KMS-11 (cell line): ENCODE measurements around the gene GRK1.
"Not testable (repeated sequence)": the region's sequence is repeated elsewhere in the genome, so short reads cannot be mapped to it uniquely, and the experiment has no call there.

Experiments
- H2AFZ ChIP-seq: fragments of 200-600 bp; sonication (generic); 2 replicates; pipeline ENCODE4 v1.6.1; 2016; ENCODE audit warnings: antibody characterized with exemption, mixed run types, low read depth
- H3K27ac ChIP-seq: fragments of 200-600 bp; sonication (generic); 2 replicates; pipeline ENCODE4 v1.6.1; 2016; ENCODE audit warnings: mild to moderate bottlenecking, mixed run types
- H3K27me3 ChIP-seq: fragments of 200-600 bp; sonication (generic); 2 replicates; pipeline ENCODE4 v1.6.1; 2017; ENCODE audit warnings: mild to moderate bottlenecking, low read depth, mixed run types, moderate library complexity; ENCODE audit not compliant: insufficient read depth
- H3K36me3 ChIP-seq: fragments of 200-600 bp; sonication (generic); 2 replicates; pipeline ENCODE4 v1.6.1; 2017; ENCODE audit warnings: mild to moderate bottlenecking, mixed run types; ENCODE audit not compliant: insufficient read depth
- H3K4me1 ChIP-seq: fragments of 200-600 bp; sonication (generic); 2 replicates; pipeline ENCODE4 v1.6.1; 2016; ENCODE audit warnings: mild to moderate bottlenecking, low read depth, mixed run types; ENCODE audit not compliant: poor library complexity, severe bottlenecking
- H3K4me2 ChIP-seq: fragments of 200-600 bp; sonication (generic); 2 replicates; pipeline ENCODE4 v1.7.0; 2016; ENCODE audit warnings: mild to moderate bottlenecking, mixed run types
- H3K4me3 ChIP-seq: fragments of 200-600 bp; sonication (generic); IDR thresholded peaks from 2 replicates; pipeline ENCODE4 v1.6.1; 2017; ENCODE audit warnings: low read depth, low read length, mixed read lengths; ENCODE audit not compliant: insufficient read depth
- H3K79me2 ChIP-seq: fragments of 200-600 bp; sonication (generic); 2 replicates; pipeline ENCODE4 v1.6.1; 2016; ENCODE audit warnings: low read depth, mixed run types; ENCODE audit not compliant: insufficient read depth
- H3K9ac ChIP-seq: fragments of 200-600 bp; sonication (generic); 2 replicates; pipeline ENCODE4 v1.6.1; 2016; ENCODE audit warnings: mild to moderate bottlenecking, mixed run types
- H4K20me1 ChIP-seq: fragments of 200-600 bp; sonication (generic); 2 replicates; pipeline ENCODE4 v1.6.1; 2016; ENCODE audit warnings: mild to moderate bottlenecking, mixed run types; ENCODE audit not compliant: insufficient read depth
- CTCF ChIP-seq: fragments of 200-600 bp; sonication (generic); conservative IDR thresholded peaks from 2 replicates; pipeline ENCODE4 v1.6.1; 2017; ENCODE audit warnings: low read depth, mild to moderate bottlenecking, antibody characterized with exemption, low read length, moderate library complexity, mixed read lengths

The GRK1 gene

GRCh38 chr13:113724016-113724758 is 57.2 kb downstream of the GRK1 start:
- H3K4me2 ChIP-seq: peak overlapping the region; percentile 93
- H3K27me3 ChIP-seq: peaks cover 6% of the 10 kb centered on the region; the same call in 1 of the 2 replicates
- no peaks in the 10 kb centered on the region for H3K79me2 ChIP-seq
- H3K36me3 ChIP-seq: no peaks in the 10 kb centered on the region
- H3K9ac ChIP-seq: no peak overlapping the region; the same call in 1 of the 2 replicates
- peak overlapping the region; percentile 66 for H3K27ac ChIP-seq
- H3K4me1 ChIP-seq: peaks cover 7% of the 10 kb centered on the region
- H3K4me3 ChIP-seq: no peak overlapping the region
- no peaks in the 10 kb centered on the region for H4K20me1 ChIP-seq
- no peak for TF ChIP-seq CTCF
- H2AFZ ChIP-seq: peak overlapping the region; percentile 67

- peaks cover 7% of the 10 kb centered on the region for H3K4me1 ChIP-seq
- TF ChIP-seq CTCF: peak; percentile 80
- H3K79me2 ChIP-seq: no peaks in the 10 kb centered on the region
- H4K20me1 ChIP-seq: no peaks in the 10 kb centered on the region
- H3K4me3 ChIP-seq: no peak overlapping the region
- peak overlapping the region; percentile 66 for H3K27ac ChIP-seq
- peak overlapping the region; percentile 93 for H3K4me2 ChIP-seq
- H2AFZ ChIP-seq: peak overlapping the region; percentile 67
- H3K36me3 ChIP-seq: no peaks in the 10 kb centered on the region
- peaks cover 13% of the 10 kb centered on the region; the same call in 1 of the 2 replicates for H3K27me3 ChIP-seq
- no peak overlapping the region; the same call in 1 of the 2 replicates for H3K9ac ChIP-seq
Measured at GRCh38 chr13:113724780-113725315, 57.8 kb downstream of the GRK1 start.

GRCh38 chr13:113725329-113726105 is 58.5 kb downstream of the GRK1 start:
- not testable (repeated sequence) for H3K4me2 ChIP-seq, H3K36me3 ChIP-seq, H3K79me2 ChIP-seq, H3K4me3 ChIP-seq, H2AFZ ChIP-seq, H3K4me1 ChIP-seq, H3K9ac ChIP-seq, H4K20me1 ChIP-seq
- Histone ChIP-seq H3K27ac (peak overlapping the region; percentile 66; the same call in 1 of the 2 replicates), H3K27me3 (peaks cover 16% of the 10 kb centered on the region; the same call in 1 of the 2 replicates)

GRCh38 chr13:113726106-113726821 is 59.2 kb downstream of the GRK1 start:
- H3K9ac ChIP-seq, H3K79me2 ChIP-seq, H3K36me3 ChIP-seq, H4K20me1 ChIP-seq, H3K4me1 ChIP-seq, H3K4me3 ChIP-seq: not testable (repeated sequence)
- Histone ChIP-seq H3K4me2 (peak overlapping the region; percentile 78), H3K27ac (peak overlapping the region; percentile 50; the same call in 1 of the 2 replicates), H2AFZ (peak overlapping the region; percentile 30; the same call in 1 of the 2 replicates), H3K27me3 (peaks cover 23% of the 10 kb centered on the region)

GRCh38 chr13:113726961-113727411 is 60.0 kb downstream of the GRK1 start:
- no peaks in the 10 kb centered on the region for H3K79me2 ChIP-seq
- H3K9ac ChIP-seq: no peak overlapping the region
- H3K4me1 ChIP-seq: peaks cover 7% of the 10 kb centered on the region
- TF ChIP-seq CTCF: no peak
- H3K36me3 ChIP-seq: no peaks in the 10 kb centered on the region
- H3K4me2 ChIP-seq: peak overlapping the region; percentile 78; the same call in 1 of the 2 replicates
- H3K27ac ChIP-seq: no peak overlapping the region
- H4K20me1 ChIP-seq: no peaks in the 10 kb centered on the region
- no peak overlapping the region for H3K4me3 ChIP-seq
- no peak overlapping the region for H2AFZ ChIP-seq
- peaks cover 29% of the 10 kb centered on the region for H3K27me3 ChIP-seq
